H9 (cell line): Measurements from ENCODE around the gene ABL2. TPM values are rescaled to one million over a fixed set of nuclear protein-coding genes. Genes with fewer than 3 reads are reported as not detected.

ENCODE experiments used
- DNase-seq: peaks from one replicate; pipeline ENCODE4 v3.0.0-alpha.2; 2017
- H2AFZ ChIP-seq: one replicate; pipeline ENCODE4 v1.6.1; 2013; ENCODE audit warnings: mild to moderate bottlenecking, low read length, control low read depth, moderate library complexity
- H2AK5ac ChIP-seq: 2 replicates; pipeline ENCODE4 v1.6.1; 2013; ENCODE audit warnings: low read length, control low read depth, mixed read lengths; ENCODE audit not compliant: insufficient read length
- H2BK120ac ChIP-seq: one replicate; pipeline ENCODE4 v1.6.1; 2013; ENCODE audit warnings: low read depth, mild to moderate bottlenecking, low read length, control low read depth, inconsistent platforms; ENCODE audit not compliant: poor library complexity, severe bottlenecking
- H2BK12ac ChIP-seq: 2 replicates; pipeline ENCODE4 v1.6.1; 2013; ENCODE audit warnings: low read length, control low read depth, mixed read lengths, low read depth; ENCODE audit not compliant: insufficient read length
- H2BK15ac ChIP-seq: 2 replicates; pipeline ENCODE4 v1.6.1; 2013; ENCODE audit warnings: low read depth, low read length, control low read depth
- H2BK20ac ChIP-seq: one replicate; pipeline ENCODE4 v1.6.1; 2013; ENCODE audit warnings: low read depth, mild to moderate bottlenecking, low read length, control low read depth, inconsistent platforms; ENCODE audit not compliant: poor library complexity, severe bottlenecking
- H2BK5ac ChIP-seq: 2 replicates; pipeline ENCODE4 v1.6.1; 2013; ENCODE audit warnings: low read length, control low read depth, mixed read lengths; ENCODE audit not compliant: insufficient read length
- H3K14ac ChIP-seq: 2 replicates; pipeline ENCODE4 v1.6.1; 2013; ENCODE audit warnings: low read length, control low read depth; ENCODE audit not compliant: insufficient read depth
- H3K18ac ChIP-seq: 2 replicates; pipeline ENCODE4 v1.6.1; 2013; ENCODE audit warnings: low read depth, mild to moderate bottlenecking, mixed read lengths, low read length, control low read depth; ENCODE audit not compliant: insufficient read length
- H3K23ac ChIP-seq: 2 replicates; pipeline ENCODE4 v1.6.1; 2013; ENCODE audit warnings: low read length, control low read depth, mixed read lengths, low read depth; ENCODE audit not compliant: insufficient read length
- H3K23me2 ChIP-seq: 2 replicates; pipeline ENCODE4 v1.6.1; 2013; ENCODE audit warnings: low read depth, mild to moderate bottlenecking, mixed read lengths, low read length, control low read depth; ENCODE audit not compliant: insufficient read length, poor library complexity, severe bottlenecking
- H3K27ac ChIP-seq: 2 replicates; pipeline ENCODE4 v1.5.1; 2013; ENCODE audit warnings: low read length, control low read depth, mixed read lengths, low read depth; ENCODE audit not compliant: insufficient read length
- H3K27me3 ChIP-seq: 2 replicates; pipeline ENCODE4 v1.6.1; 2013; ENCODE audit warnings: low read length, control low read depth, inconsistent platforms; ENCODE audit not compliant: insufficient read depth
- H3K4ac ChIP-seq: 2 replicates; pipeline ENCODE4 v1.6.1; 2013; ENCODE audit warnings: low read depth, mild to moderate bottlenecking, control low read depth, inconsistent platforms, low read length, moderate library complexity
- H3K4me1 ChIP-seq: 2 replicates; pipeline ENCODE4 v1.6.1; 2013; ENCODE audit warnings: low read length, control low read depth, inconsistent platforms; ENCODE audit not compliant: insufficient read depth
- H3K4me2 ChIP-seq: 2 replicates; pipeline ENCODE4 v1.6.1; 2013; ENCODE audit warnings: low read length, control low read depth, mixed read lengths; ENCODE audit not compliant: insufficient read length, insufficient read depth
- H3K56ac ChIP-seq: 2 replicates; pipeline ENCODE4 v1.6.1; 2013; ENCODE audit warnings: low read depth, mild to moderate bottlenecking, mixed read lengths, low read length, control low read depth; ENCODE audit not compliant: insufficient read length
- H3K79me1 ChIP-seq: 2 replicates; pipeline ENCODE4 v1.6.1; 2013; ENCODE audit warnings: low read depth, mild to moderate bottlenecking, moderate library complexity, low read length, control low read depth, inconsistent platforms; ENCODE audit not compliant: insufficient read depth, poor library complexity, severe bottlenecking
- H3K79me2 ChIP-seq: 2 replicates; pipeline ENCODE4 v1.6.1; 2013; ENCODE audit warnings: low read length, control low read depth, inconsistent platforms; ENCODE audit not compliant: insufficient read depth
- H3K9ac ChIP-seq: 2 replicates; pipeline ENCODE4 v1.6.1; 2013; ENCODE audit warnings: low read length, control low read depth, mixed read lengths; ENCODE audit not compliant: insufficient read length; ENCODE audit errors: extremely low read depth
- H3K9me3 ChIP-seq: one replicate; pipeline ENCODE4 v1.6.1; 2013; ENCODE audit warnings: low read depth, low read length, inconsistent platforms; ENCODE audit not compliant: control insufficient read depth
- H3T11ph ChIP-seq: one replicate; pipeline ENCODE4 v1.6.1; 2013; ENCODE audit warnings: mild to moderate bottlenecking, low read length, control low read depth, inconsistent platforms
- H4K20me1 ChIP-seq: one replicate; pipeline ENCODE4 v1.6.1; 2013; ENCODE audit not compliant: control insufficient read depth, insufficient read length, insufficient read depth
- H4K5ac ChIP-seq: 2 replicates; pipeline ENCODE4 v1.6.1; 2013; ENCODE audit warnings: low read depth, mild to moderate bottlenecking, mixed read lengths, low read length, control low read depth; ENCODE audit not compliant: insufficient read length
- H4K8ac ChIP-seq: replicated peaks from 2 replicates; pipeline ENCODE4 v1.6.1; 2013; ENCODE audit warnings: low read length, control low read depth, mixed read lengths, low read depth; ENCODE audit not compliant: insufficient read length
- H4K91ac ChIP-seq: 2 replicates; pipeline ENCODE4 v1.6.1; 2013; ENCODE audit warnings: low read depth, mild to moderate bottlenecking, moderate library complexity, mixed read lengths, low read length, control low read depth; ENCODE audit not compliant: insufficient read length
- H3K27ac Mint-ChIP-seq, 3 experiments: 2 replicates in 2 of 3; 3 replicates in 1 of 3; pipeline ENCODE4 v1.8.0; 2020 to 2021; ENCODE audit warnings: mixed read lengths in 3 of 3, mild to moderate bottlenecking in 1 of 3, moderate library complexity in 1 of 3
- H3K27me3 Mint-ChIP-seq: 2 replicates; pipeline ENCODE4 v1.8.0; 2021; ENCODE audit warnings: low read depth, mild to moderate bottlenecking, moderate library complexity, mixed read lengths
- H3K36me3 Mint-ChIP-seq, 3 experiments: 2 replicates in 2 of 3; 3 replicates in 1 of 3; pipeline ENCODE4 v1.8.0; 2020 to 2021; ENCODE audit warnings: low read depth in 3 of 3, mixed read lengths in 3 of 3; ENCODE audit not compliant: insufficient read depth in 1 of 3
- H3K4me1 Mint-ChIP-seq, 2 experiments: 2 replicates each; pipeline ENCODE4 v1.8.0; 2020; ENCODE audit warnings: mixed read lengths in 2 of 2
- H3K4me3 Mint-ChIP-seq, 2 experiments: 2 replicates in 1 of 2; 3 replicates in 1 of 2; pipeline ENCODE4 v1.8.0; 2020 to 2021; ENCODE audit warnings: mild to moderate bottlenecking in 2 of 2, mixed read lengths in 2 of 2, moderate library complexity in 1 of 2
- H3K9me3 Mint-ChIP-seq, 2 experiments: 2 replicates in 1 of 2; 3 replicates in 1 of 2; pipeline ENCODE4 v1.8.0; 2020; ENCODE audit warnings: mild to moderate bottlenecking in 2 of 2, mixed read lengths in 2 of 2, moderate library complexity in 1 of 2
- CTCF ChIP-seq: fragments of 200-600 bp; sonication (generic); conservative IDR thresholded peaks from 3 replicates; pipeline ENCODE4 v1.8.0; 2021; ENCODE audit warnings: antibody characterized with exemption, mild to moderate bottlenecking
- WGBS: extraction: QIAGEN DNeasy Blood & Tissue Kit; methylation state at CpG from one replicate; pipeline ENCODE4 v1.1.7; 2013; ENCODE audit warnings: missing lambda C conversion rate, low lambda C conversion rate, mixed read lengths; ENCODE audit not compliant: insufficient read length; ENCODE audit errors: extremely low coverage; 5-methylcytosine and 5-hydroxymethylcytosine counted together
- total RNA-seq: library from RNA; stranded (reverse); gene quantifications from 2 replicates; pipeline ENCODE4 v1.2.1, GENCODE V29; 2021

The ABL2 gene
- total RNA-seq, 1 experiment from 2014 or later, result 21.2 TPM

- WGBS, result no CpG with 5 or more reads among the region's 4 CpGs
- Histone ChIP-seq H2BK12ac (no peak overlapping the region), H4K5ac (no peak overlapping the region), H2BK15ac (no peak overlapping the region), H3K4ac (no peak overlapping the region), H3K18ac (no peak overlapping the region), H4K20me1 (no peaks in the 10 kb centered on the region), H3K56ac (no peak overlapping the region), H3K27me3 (no peaks in the 10 kb centered on the region), H3K23ac (no peak overlapping the region), H3T11ph (no peak overlapping the region), H3K79me1 (no peaks in the 10 kb centered on the region), H2AK5ac (no peak overlapping the region), H3K14ac (no peak overlapping the region), H2BK20ac (no peak overlapping the region), H4K8ac (no peak overlapping the region), H2BK5ac (no peak overlapping the region), H3K4me2 (no peak overlapping the region), H3K79me2 (no peaks in the 10 kb centered on the region), H3K27ac (no peak overlapping the region), H4K91ac (no peak overlapping the region), H2BK120ac (no peak overlapping the region), H3K9me3 (no peaks in the 10 kb centered on the region), H2AFZ (no peak overlapping the region), H3K4me1 (no peaks in the 10 kb centered on the region), H3K23me2 (no peaks in the 10 kb centered on the region), H3K9ac (no peak overlapping the region)
- no peak overlapping the region for H3K4me3 Mint-ChIP-seq
- H3K9me3 Mint-ChIP-seq, result no peaks in the 10 kb centered on the region
- no peaks in the 10 kb centered on the region for H3K27me3 Mint-ChIP-seq
- peaks cover 4 to 20% (median 17%) of the 10 kb centered on the region in 3 experiments; a peak in 6 of 7 replicates for H3K36me3 Mint-ChIP-seq
- no peaks in the 10 kb centered on the region for H3K4me1 Mint-ChIP-seq
- DNase-seq, result no peak
- H3K27ac Mint-ChIP-seq, result peak overlapping the region in 1 of 3 experiments; percentile 14; a peak in 1 of 7 replicates
- no peak for TF ChIP-seq CTCF
Measured at GRCh38 chr1:179128520-179128919, 101.0 kb downstream of the ABL2 start.
